Liver (tissue), 9 donors: ENCODE results near the gene AGAP6. TPM values are rescaled to one million over a fixed set of nuclear protein-coding genes. Genes with fewer than 3 reads are reported as not detected.
"Not testable (repeated sequence)": the region's sequence is repeated elsewhere in the genome, so short reads cannot be mapped to it uniquely, and the experiment has no call there.

Experiments used
- DNase-seq: peaks from one replicate; pipeline ENCODE4 v3.0.0-alpha.2; 2017; ENCODE audit warnings: low spot score
- H3K27ac ChIP-seq, 2 donors: one replicate each; pipeline ENCODE4 v1.7.0; 2013; ENCODE audit warnings: inconsistent platforms in 2 of 2, low read length in 2 of 2, control low read depth in 1 of 2, low read depth in 1 of 2, mild to moderate bottlenecking in 1 of 2
- H3K27me3 ChIP-seq, 4 donors: one replicate each; pipeline versions ENCODE4 v1.6.1 to v1.7.0; 2013; ENCODE audit warnings: low read length in 3 of 4, inconsistent platforms in 1 of 4, mild to moderate bottlenecking in 1 of 4, moderate library complexity in 1 of 4; ENCODE audit not compliant: control insufficient read depth in 4 of 4, insufficient read depth in 4 of 4
- H3K36me3 ChIP-seq, 4 donors: one replicate each; pipeline versions ENCODE4 v1.6.1 to v1.7.0; 2013; ENCODE audit warnings: low read length in 3 of 4, mild to moderate bottlenecking in 3 of 4, low read depth in 1 of 4, moderate library complexity in 1 of 4; ENCODE audit not compliant: control insufficient read depth in 4 of 4, insufficient read depth in 3 of 4
- H3K4me1 ChIP-seq, 4 donors: one replicate each; pipeline versions ENCODE4 v1.6.1 to v1.7.0; 2013; ENCODE audit warnings: low read length in 3 of 4, mild to moderate bottlenecking in 3 of 4, moderate library complexity in 1 of 4; ENCODE audit not compliant: control insufficient read depth in 4 of 4, insufficient read depth in 4 of 4
- H3K4me3 ChIP-seq, 3 donors: one replicate each; pipeline versions ENCODE4 v1.6.1 to v1.7.0; 2013; ENCODE audit warnings: low read length in 3 of 3, control low read depth in 1 of 3, low read depth in 1 of 3, mild to moderate bottlenecking in 1 of 3
- H3K9ac ChIP-seq, 2 donors: one replicate each; pipeline ENCODE4 v1.7.0; 2013; ENCODE audit warnings: low read length in 2 of 2, mild to moderate bottlenecking in 2 of 2, moderate library complexity in 2 of 2, control low read depth in 1 of 2, low read depth in 1 of 2
- H3K9me3 ChIP-seq, 4 donors: one replicate each; pipeline versions ENCODE4 v1.6.1 to v1.7.0; 2013; ENCODE audit warnings: low read length in 3 of 4; ENCODE audit not compliant: control insufficient read depth in 4 of 4
- EGR1 ChIP-seq, 2 donors: IDR thresholded peaks; 2 replicates each; pipeline ENCODE4 v1.6.1; 2016 to 2018; ENCODE audit warnings: antibody characterized with exemption in 2 of 2, low read depth in 2 of 2
- FOXA2 ChIP-seq: IDR thresholded peaks from 2 replicates; pipeline ENCODE4 v1.6.1; 2016; ENCODE audit warnings: antibody characterized with exemption
- GABPA ChIP-seq, 2 donors: IDR thresholded peaks in 1 of 2; conservative IDR thresholded peaks in 1 of 2; 2 replicates each; pipeline ENCODE4 v1.6.1; 2016; ENCODE audit warnings: antibody characterized with exemption in 2 of 2, mild to moderate bottlenecking in 1 of 2, moderate library complexity in 1 of 2
- HNF4G ChIP-seq: IDR thresholded peaks from 2 replicates; pipeline ENCODE4 v1.6.1; 2016; ENCODE audit warnings: antibody characterized with exemption
- JUND ChIP-seq, 2 donors: IDR thresholded peaks; 2 replicates each; pipeline ENCODE4 v1.6.1; 2016; ENCODE audit warnings: antibody characterized with exemption in 2 of 2
- RAD21 ChIP-seq, 2 donors: IDR thresholded peaks; 2 replicates each; pipeline ENCODE4 v1.6.1; 2016; ENCODE audit warnings: antibody characterized with exemption in 2 of 2, mild to moderate bottlenecking in 2 of 2
- SP1 ChIP-seq: IDR thresholded peaks from 2 replicates; pipeline ENCODE4 v1.6.1; 2018; ENCODE audit warnings: antibody characterized with exemption, mild to moderate bottlenecking
- TAF1 ChIP-seq: conservative IDR thresholded peaks from 2 replicates; pipeline ENCODE4 v1.6.1; 2016; ENCODE audit warnings: antibody characterized with exemption, mild to moderate bottlenecking
- WGBS: extraction: QIAGEN DNeasy Blood & Tissue Kit; methylation state at CpG from one replicate; pipeline ENCODE4 v1.1.7; 2013; 5-methylcytosine and 5-hydroxymethylcytosine counted together
- polyA plus RNA-seq, 2 donors: library from polyadenylated mRNA; stranded (reverse) in 1 of 2; unstranded in 1 of 2; fragments of 200-250 nt in 1 of 2; fragments of >200 nt in 1 of 2; fragmentation: Nextera tagmentation in 1 of 2; extraction: Ambion mirVana in 1 of 2; gene quantifications; one replicate each; pipeline versions ENCODE4 v1.2.1 to v1.2.3, GENCODE V29; 2013 to 2015
- total RNA-seq, 2 donors: library from RNA; depleted of rRNA; stranded (reverse); fragments of >200 nt; gene quantifications; one replicate each; pipeline ENCODE4 v1.2.3, GENCODE V29; 2014
- TF ChIP-seq, protein P1 (sequence below): IDR thresholded peaks from 2 replicates; pipeline ENCODE4 v1.6.1; 2016; ENCODE audit warnings: antibody characterized with exemption, mild to moderate bottlenecking
- TF ChIP-seq, protein P2 (sequence below): IDR thresholded peaks from 2 replicates; pipeline ENCODE4 v1.6.1; 2016; ENCODE audit warnings: antibody characterized with exemption
- TF ChIP-seq, protein P3 (sequence below): fragments of 150-350 bp; IDR thresholded peaks from 2 replicates; pipeline ENCODE4 v1.5.1; 2017; ENCODE audit warnings: improper control_type of control experiment, low read depth, low read length; ENCODE audit not compliant: missing input control
- donor health status: healthy.
- donor health status: healthy.
- donor health status: healthy.
- donor health status: healthy.
- donor health status: healthy.

Gene AGAP6
- total and polyA plus RNA-seq, 4 donors, result 3.0 to 9.4 (median 4.0) TPM

DNA sequence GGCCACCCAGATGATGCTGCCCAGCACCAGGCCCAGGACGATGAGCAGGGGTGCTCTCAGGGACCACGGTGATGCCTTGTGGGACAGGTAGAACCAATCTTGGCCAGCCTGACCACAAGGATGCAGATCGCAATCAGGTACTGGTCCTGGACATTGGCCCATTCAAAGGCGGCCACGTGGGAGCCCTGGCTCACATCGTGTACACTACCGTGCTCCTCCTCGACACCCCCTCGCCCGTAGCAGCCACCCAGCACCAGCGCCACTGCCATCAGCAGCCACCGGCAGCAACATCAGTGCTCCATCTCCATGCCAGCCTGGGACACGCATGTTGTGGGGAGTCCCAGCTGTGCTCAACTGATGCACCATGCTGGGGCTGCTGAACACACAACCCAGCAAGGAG is 39.0 kb downstream of the AGAP6 start:
- Histone ChIP-seq H3K4me3 (no peak overlapping the region), H3K27ac (no peak overlapping the region), H3K9ac (no peak overlapping the region), H3K4me1 (no peaks in the 10 kb centered on the region), H3K27me3 (no peaks in the 10 kb centered on the region), H3K9me3 (no peaks in the 10 kb centered on the region), H3K36me3 (no peaks in the 10 kb centered on the region)
- WGBS, result 91% methylated on average over 13 of the region's 13 CpGs
- TF ChIP-seq TAF1 (no peak), RAD21 (IDR thresholded peaks at IDR 0.05) (no peak)
- TF ChIP-seq, protein P1, sequence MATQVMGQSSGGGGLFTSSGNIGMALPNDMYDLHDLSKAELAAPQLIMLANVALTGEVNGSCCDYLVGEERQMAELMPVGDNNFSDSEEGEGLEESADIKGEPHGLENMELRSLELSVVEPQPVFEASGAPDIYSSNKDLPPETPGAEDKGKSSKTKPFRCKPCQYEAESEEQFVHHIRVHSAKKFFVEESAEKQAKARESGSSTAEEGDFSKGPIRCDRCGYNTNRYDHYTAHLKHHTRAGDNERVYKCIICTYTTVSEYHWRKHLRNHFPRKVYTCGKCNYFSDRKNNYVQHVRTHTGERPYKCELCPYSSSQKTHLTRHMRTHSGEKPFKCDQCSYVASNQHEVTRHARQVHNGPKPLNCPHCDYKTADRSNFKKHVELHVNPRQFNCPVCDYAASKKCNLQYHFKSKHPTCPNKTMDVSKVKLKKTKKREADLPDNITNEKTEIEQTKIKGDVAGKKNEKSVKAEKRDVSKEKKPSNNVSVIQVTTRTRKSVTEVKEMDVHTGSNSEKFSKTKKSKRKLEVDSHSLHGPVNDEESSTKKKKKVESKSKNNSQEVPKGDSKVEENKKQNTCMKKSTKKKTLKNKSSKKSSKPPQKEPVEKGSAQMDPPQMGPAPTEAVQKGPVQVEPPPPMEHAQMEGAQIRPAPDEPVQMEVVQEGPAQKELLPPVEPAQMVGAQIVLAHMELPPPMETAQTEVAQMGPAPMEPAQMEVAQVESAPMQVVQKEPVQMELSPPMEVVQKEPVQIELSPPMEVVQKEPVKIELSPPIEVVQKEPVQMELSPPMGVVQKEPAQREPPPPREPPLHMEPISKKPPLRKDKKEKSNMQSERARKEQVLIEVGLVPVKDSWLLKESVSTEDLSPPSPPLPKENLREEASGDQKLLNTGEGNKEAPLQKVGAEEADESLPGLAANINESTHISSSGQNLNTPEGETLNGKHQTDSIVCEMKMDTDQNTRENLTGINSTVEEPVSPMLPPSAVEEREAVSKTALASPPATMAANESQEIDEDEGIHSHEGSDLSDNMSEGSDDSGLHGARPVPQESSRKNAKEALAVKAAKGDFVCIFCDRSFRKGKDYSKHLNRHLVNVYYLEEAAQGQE, result no peak
- no peak for DNase-seq

DNA sequence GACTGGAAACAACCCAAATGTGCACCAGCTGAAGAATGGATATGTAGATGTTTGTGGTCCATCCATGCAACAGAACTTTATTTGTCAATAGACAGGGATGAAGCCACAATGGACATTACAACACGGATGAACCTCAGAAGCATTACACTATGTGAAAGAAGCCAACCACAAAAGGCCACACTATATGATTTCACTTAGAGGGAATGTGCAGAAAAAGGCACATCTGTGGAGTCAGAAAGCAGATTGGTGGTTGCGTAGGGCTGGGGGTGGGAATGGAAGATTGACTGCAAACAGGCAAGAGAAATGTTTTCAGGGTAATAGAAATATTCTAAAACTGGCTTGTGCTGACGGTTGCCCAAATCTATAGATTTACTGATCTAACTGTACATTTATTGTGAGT is 45.3 kb downstream of the AGAP6 start:
- Histone ChIP-seq H3K4me1 (no peaks in the 10 kb centered on the region), H3K27me3 (no peaks in the 10 kb centered on the region), H3K4me3 (no peak overlapping the region), H3K9me3 (no peaks in the 10 kb centered on the region), H3K27ac (no peak overlapping the region), H3K9ac (no peak overlapping the region), H3K36me3 (no peaks in the 10 kb centered on the region)
- TF ChIP-seq HNF4G (no peak), GABPA (IDR thresholded peaks at IDR 0.05 in 1 of 2, conservative IDR thresholded peaks at IDR 0.05 in 1 of 2) (no peak), EGR1 (IDR thresholded peaks at IDR 0.05; ENCODE audit: low read depth in 2 of 2) (no peak), FOXA2 (no peak), SP1 (no peak), JUND (IDR thresholded peaks at IDR 0.05) (no peak)
- TF ChIP-seq, protein P2, sequence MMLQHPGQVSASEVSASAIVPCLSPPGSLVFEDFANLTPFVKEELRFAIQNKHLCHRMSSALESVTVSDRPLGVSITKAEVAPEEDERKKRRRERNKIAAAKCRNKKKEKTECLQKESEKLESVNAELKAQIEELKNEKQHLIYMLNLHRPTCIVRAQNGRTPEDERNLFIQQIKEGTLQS, result no peak
- TF ChIP-seq, protein P3, sequence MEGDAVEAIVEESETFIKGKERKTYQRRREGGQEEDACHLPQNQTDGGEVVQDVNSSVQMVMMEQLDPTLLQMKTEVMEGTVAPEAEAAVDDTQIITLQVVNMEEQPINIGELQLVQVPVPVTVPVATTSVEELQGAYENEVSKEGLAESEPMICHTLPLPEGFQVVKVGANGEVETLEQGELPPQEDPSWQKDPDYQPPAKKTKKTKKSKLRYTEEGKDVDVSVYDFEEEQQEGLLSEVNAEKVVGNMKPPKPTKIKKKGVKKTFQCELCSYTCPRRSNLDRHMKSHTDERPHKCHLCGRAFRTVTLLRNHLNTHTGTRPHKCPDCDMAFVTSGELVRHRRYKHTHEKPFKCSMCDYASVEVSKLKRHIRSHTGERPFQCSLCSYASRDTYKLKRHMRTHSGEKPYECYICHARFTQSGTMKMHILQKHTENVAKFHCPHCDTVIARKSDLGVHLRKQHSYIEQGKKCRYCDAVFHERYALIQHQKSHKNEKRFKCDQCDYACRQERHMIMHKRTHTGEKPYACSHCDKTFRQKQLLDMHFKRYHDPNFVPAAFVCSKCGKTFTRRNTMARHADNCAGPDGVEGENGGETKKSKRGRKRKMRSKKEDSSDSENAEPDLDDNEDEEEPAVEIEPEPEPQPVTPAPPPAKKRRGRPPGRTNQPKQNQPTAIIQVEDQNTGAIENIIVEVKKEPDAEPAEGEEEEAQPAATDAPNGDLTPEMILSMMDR, result no peak
- DNase-seq, result no peak
- 63% methylated on average over 3 of the region's 3 CpGs for WGBS

GRCh38 chr10:50035337-50035736 is 47.1 kb downstream of the AGAP6 start:
- not testable (repeated sequence) for H3K4me3 ChIP-seq, H3K36me3 ChIP-seq, H3K4me1 ChIP-seq, DNase-seq, H3K9me3 ChIP-seq, H3K27ac ChIP-seq, H3K27me3 ChIP-seq, H3K9ac ChIP-seq
- WGBS, result 50% methylated on average over 4 of the region's 4 CpGs
